Measurements from ENCODE around the gene OPCML.

Gene OPCML

DNA sequence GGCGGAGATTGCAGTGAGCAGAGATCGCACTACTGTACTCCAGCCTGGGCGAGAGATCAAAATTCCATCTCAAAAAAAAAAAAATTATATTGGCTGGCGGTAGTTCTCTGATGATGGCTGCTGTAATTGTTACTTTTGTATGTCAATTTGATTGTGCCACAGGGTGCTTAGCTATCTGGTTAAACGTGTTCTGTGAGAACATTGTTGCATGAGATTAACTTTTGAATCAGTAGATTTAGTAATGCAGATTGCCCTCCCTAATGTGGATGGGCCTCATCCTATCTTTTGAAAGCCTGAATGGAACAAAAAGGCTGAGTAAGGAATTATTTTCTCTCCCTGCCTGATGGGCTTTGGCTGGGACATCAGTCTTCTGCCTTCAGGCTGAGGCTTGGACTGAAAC lies 654.2 kb downstream of the OPCML start:
- no peaks in the 10 kb centered on the region for H3K27me3 ChIP-seq (ENCODE audit: insufficient read depth, low read length)
- no peak overlapping the region for H2AFZ ChIP-seq (ENCODE audit: low read length)
- H3K9ac ChIP-seq (ENCODE audit: low read length), result no peak overlapping the region
- H3K4me1 ChIP-seq (ENCODE audit: insufficient read depth, low read length, severe bottlenecking), result no peaks in the 10 kb centered on the region
- TF ChIP-seq, protein P1, sequence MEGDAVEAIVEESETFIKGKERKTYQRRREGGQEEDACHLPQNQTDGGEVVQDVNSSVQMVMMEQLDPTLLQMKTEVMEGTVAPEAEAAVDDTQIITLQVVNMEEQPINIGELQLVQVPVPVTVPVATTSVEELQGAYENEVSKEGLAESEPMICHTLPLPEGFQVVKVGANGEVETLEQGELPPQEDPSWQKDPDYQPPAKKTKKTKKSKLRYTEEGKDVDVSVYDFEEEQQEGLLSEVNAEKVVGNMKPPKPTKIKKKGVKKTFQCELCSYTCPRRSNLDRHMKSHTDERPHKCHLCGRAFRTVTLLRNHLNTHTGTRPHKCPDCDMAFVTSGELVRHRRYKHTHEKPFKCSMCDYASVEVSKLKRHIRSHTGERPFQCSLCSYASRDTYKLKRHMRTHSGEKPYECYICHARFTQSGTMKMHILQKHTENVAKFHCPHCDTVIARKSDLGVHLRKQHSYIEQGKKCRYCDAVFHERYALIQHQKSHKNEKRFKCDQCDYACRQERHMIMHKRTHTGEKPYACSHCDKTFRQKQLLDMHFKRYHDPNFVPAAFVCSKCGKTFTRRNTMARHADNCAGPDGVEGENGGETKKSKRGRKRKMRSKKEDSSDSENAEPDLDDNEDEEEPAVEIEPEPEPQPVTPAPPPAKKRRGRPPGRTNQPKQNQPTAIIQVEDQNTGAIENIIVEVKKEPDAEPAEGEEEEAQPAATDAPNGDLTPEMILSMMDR (IDR thresholded peaks at IDR 0.05; ENCODE audit: low read length), result no peak
- TF ChIP-seq EZH2 (IDR thresholded peaks at IDR 0.05; ENCODE audit: borderline replicate concordance, low read length), result no peak
- H3K9me3 ChIP-seq (ENCODE audit: low read length), result no peaks in the 10 kb centered on the region
- no peaks in the 10 kb centered on the region for H3K79me2 ChIP-seq (ENCODE audit: insufficient read depth, low read length)
- H3F3A ChIP-seq (ENCODE audit: insufficient read depth, low read length), result no peaks in the 10 kb centered on the region
- H3K4me2 ChIP-seq (ENCODE audit: low read length), result no peak overlapping the region
- no peak overlapping the region for H3K4me3 ChIP-seq (ENCODE audit: low read depth, low read length, poor library complexity, severe bottlenecking)
- H3K36me3 ChIP-seq (ENCODE audit: insufficient read depth, low read length), result no peaks in the 10 kb centered on the region
- H3K9me2 ChIP-seq (ENCODE audit: low read depth, low read length), result no peaks in the 10 kb centered on the region
- no peak overlapping the region for H3K27ac ChIP-seq (ENCODE audit: low read depth, low read length, poor library complexity, severe bottlenecking)
- H4K20me1 ChIP-seq (ENCODE audit: insufficient read depth, low read length), result no peaks in the 10 kb centered on the region

DNA sequence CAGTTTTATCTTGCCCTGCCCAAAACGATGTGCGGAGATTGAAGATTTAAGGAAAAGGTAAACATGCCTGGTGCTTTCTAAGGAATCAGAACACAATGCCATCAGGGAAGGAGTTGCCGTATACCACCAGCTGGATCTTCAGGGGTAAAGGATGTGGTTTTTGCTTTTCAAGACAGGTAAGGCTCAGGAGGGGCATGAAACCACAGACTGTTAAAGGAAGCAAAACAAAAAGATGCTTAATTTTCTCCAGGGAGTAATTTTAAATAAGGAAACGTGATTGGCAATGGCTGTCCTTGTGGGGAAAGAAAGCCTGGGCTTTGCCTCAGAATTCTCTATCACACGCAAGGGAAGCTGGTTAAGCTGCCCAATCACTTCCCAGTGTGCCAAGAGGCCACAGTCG lies 655.6 kb downstream of the OPCML start:
- Histone ChIP-seq H2AFZ (ENCODE audit: low read length) (no peak overlapping the region), H3K27ac (ENCODE audit: low read depth, low read length, poor library complexity, severe bottlenecking) (no peak overlapping the region), H3K4me1 (ENCODE audit: insufficient read depth, low read length, severe bottlenecking) (no peaks in the 10 kb centered on the region), H3K27me3 (ENCODE audit: insufficient read depth, low read length) (no peaks in the 10 kb centered on the region), H3K79me2 (ENCODE audit: insufficient read depth, low read length) (no peaks in the 10 kb centered on the region), H3K4me2 (ENCODE audit: low read length) (no peak overlapping the region), H3F3A (ENCODE audit: insufficient read depth, low read length) (no peaks in the 10 kb centered on the region), H3K9me3 (ENCODE audit: low read length) (no peaks in the 10 kb centered on the region), H3K9me2 (ENCODE audit: low read depth, low read length) (no peaks in the 10 kb centered on the region), H3K9ac (ENCODE audit: low read length) (no peak overlapping the region), H3K4me3 (ENCODE audit: low read depth, low read length, poor library complexity, severe bottlenecking) (no peak overlapping the region), H4K20me1 (ENCODE audit: insufficient read depth, low read length) (no peaks in the 10 kb centered on the region), H3K36me3 (ENCODE audit: insufficient read depth, low read length) (no peaks in the 10 kb centered on the region)
- no peak for TF ChIP-seq EZH2 (IDR thresholded peaks at IDR 0.05; ENCODE audit: borderline replicate concordance, low read length)
- TF ChIP-seq, protein P1 (IDR thresholded peaks at IDR 0.05; ENCODE audit: low read length), result no peak

DNA sequence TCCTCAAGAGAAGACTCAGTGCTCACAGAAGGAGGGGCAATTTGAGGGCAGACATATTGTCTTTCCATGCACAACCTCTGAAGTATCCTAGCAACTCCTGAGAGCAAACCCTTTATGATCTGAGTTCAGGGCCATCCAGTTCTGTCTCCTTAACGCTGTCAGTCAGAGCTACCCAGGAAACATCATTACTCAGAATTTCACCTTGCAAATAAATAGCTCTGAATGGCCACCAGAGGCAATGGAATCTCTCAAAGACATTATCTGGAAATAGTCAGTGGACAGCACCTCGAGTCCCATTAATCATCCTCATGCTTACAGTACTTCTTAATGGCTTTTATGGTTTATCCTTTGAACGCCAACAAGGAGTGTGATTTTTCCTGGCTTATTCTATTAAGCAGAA lies 656.1 kb downstream of the OPCML start:
- H3K9me2 ChIP-seq (ENCODE audit: low read depth, low read length), result no peaks in the 10 kb centered on the region
- no peaks in the 10 kb centered on the region for H3K9me3 ChIP-seq (ENCODE audit: low read length)
- H3K4me1 ChIP-seq (ENCODE audit: insufficient read depth, low read length, severe bottlenecking), result no peaks in the 10 kb centered on the region
- no peaks in the 10 kb centered on the region for H4K20me1 ChIP-seq (ENCODE audit: insufficient read depth, low read length)
- H3F3A ChIP-seq (ENCODE audit: insufficient read depth, low read length), result no peaks in the 10 kb centered on the region
- no peak overlapping the region for H3K4me3 ChIP-seq (ENCODE audit: low read depth, low read length, poor library complexity, severe bottlenecking)
- H3K4me2 ChIP-seq (ENCODE audit: low read length), result no peak overlapping the region
- no peak overlapping the region for H3K27ac ChIP-seq (ENCODE audit: low read depth, low read length, poor library complexity, severe bottlenecking)
- H2AFZ ChIP-seq (ENCODE audit: low read length), result no peak overlapping the region
- H3K9ac ChIP-seq (ENCODE audit: low read length), result no peak overlapping the region
- H3K27me3 ChIP-seq (ENCODE audit: insufficient read depth, low read length), result no peaks in the 10 kb centered on the region
- H3K79me2 ChIP-seq (ENCODE audit: insufficient read depth, low read length), result no peaks in the 10 kb centered on the region
- TF ChIP-seq, protein P1 (IDR thresholded peaks at IDR 0.05; ENCODE audit: low read length), result no peak
- no peak for TF ChIP-seq EZH2 (IDR thresholded peaks at IDR 0.05; ENCODE audit: borderline replicate concordance, low read length)
- no peaks in the 10 kb centered on the region for H3K36me3 ChIP-seq (ENCODE audit: insufficient read depth, low read length)

Data from OCI-LY1 (cell line).